Stimulated activated CD4-positive, alpha-beta T cell treated with anti-CD3 and anti-CD28 coated beads, Interleukin-1b, Interleukin-23, amount 100 ng/mL, for 24 hours (primary cell): ENCODE results near the gene MIOX.

Experiments
- DNase-seq, 4 experiments: peaks; one replicate each; pipeline ENCODE4 v3.0.0-alpha.2; 2020; ENCODE audit warnings: low read depth in 4 of 4, low spot score in 1 of 4

The MIOX gene

GRCh38 chr22:50454556-50455075 lies 32.0 kb upstream of the MIOX start:
- no peak for DNase-seq

GRCh38 chr22:50455201-50455600 lies 31.5 kb upstream of the MIOX start:
- DNase-seq = no peak

GRCh38 chr22:50456026-50456425 lies 30.6 kb upstream of the MIOX start:
- DNase-seq = no peak

GRCh38 chr22:50456466-50457234 lies 30.0 kb upstream of the MIOX start:
- no peak for DNase-seq

GRCh38 chr22:50459016-50459415 lies 27.6 kb upstream of the MIOX start:
- no peak for DNase-seq

- no peak for DNase-seq
Observed at GRCh38 chr22:50459496-50460140, 27.0 kb upstream of the MIOX start.

- no peak for DNase-seq
Observed at GRCh38 chr22:50460938-50461337, 25.7 kb upstream of the MIOX start.

- no peak for DNase-seq
Observed at GRCh38 chr22:50461536-50461935, 25.1 kb upstream of the MIOX start.

GRCh38 chr22:50461979-50462540 lies 24.6 kb upstream of the MIOX start:
- DNase-seq = no peak

- DNase-seq = no peak
Observed at GRCh38 chr22:50463188-50463900, 23.3 kb upstream of the MIOX start.

GRCh38 chr22:50464451-50464850 lies 22.2 kb upstream of the MIOX start:
- no peak for DNase-seq

- no peak for DNase-seq
Observed at GRCh38 chr22:50465066-50465930, 21.4 kb upstream of the MIOX start.

GRCh38 chr22:50467341-50467740 lies 19.3 kb upstream of the MIOX start:
- no peak for DNase-seq

- no peak for DNase-seq
Observed at GRCh38 chr22:50467773-50468440, 18.8 kb upstream of the MIOX start.

- no peak for DNase-seq
Observed at GRCh38 chr22:50468626-50469025, 18.0 kb upstream of the MIOX start.

GRCh38 chr22:50469377-50470305 lies 17.0 kb upstream of the MIOX start:
- peak; percentile 69 to 96 (median 84) for DNase-seq

- DNase-seq = no peak
Observed at GRCh38 chr22:50470491-50470890, 16.2 kb upstream of the MIOX start.

- no peak for DNase-seq
Observed at GRCh38 chr22:50471197-50471847, 15.3 kb upstream of the MIOX start.
